A549 treated with ZK216348 at 1 μM for 4 hours (cell line): ENCODE measurements around the gene NSUN2. TPM values are rescaled to one million over a fixed set of nuclear protein-coding genes. Genes with fewer than 3 reads are reported as not detected.

ENCODE experiments used
- total RNA-seq: library from RNA; stranded (reverse); fragments of 200-300 nt; extraction: Qiagen RNA extraction; gene quantifications from 5 replicates; pipeline ENCODE4 v1.2.3, GENCODE V29; 2022; ENCODE audit warnings: low read depth

NSUN2 gene
- 89.4 to 96.8 TPM (median 93.5 TPM) in 5 replicates for total RNA-seq

GRCh38 chr5:6632888-6633468 is at the start of gene NSUN2, which contains the start of gene SRD5A1:
Gene NSUN2 (minus strand): TSS chr5:6633044. CDS start chr5:6632979, 65 bp downstream.
Gene SRD5A1 (plus strand): TSS chr5:6633440. CDS start chr5:6633577, 137 bp downstream.

Other genes with a start within 250 kb of the NSUN2 start
- 0.13 to 0.30 TPM (median 0.27 TPM) in 5 replicates for gene UBE2QL1, start 184.2 kb downstream of the NSUN2 start, total RNA-seq
- 19.7 to 34.6 TPM (median 31.1 TPM) in 5 replicates for gene SRD5A1, start 396 bp upstream of the NSUN2 start, total RNA-seq
- gene TENT4A, start 80.4 kb upstream of the NSUN2 start, total RNA-seq = 17.4 to 25.3 TPM (median 21.3 TPM) in 5 replicates